ENCODE results near the gene HNF4A. TPM values are rescaled to one million over a fixed set of nuclear protein-coding genes. Genes with fewer than 3 reads are reported as not detected.

The HNF4A gene
- total and polyA plus RNA-seq, 9 donors, result 0.07 to 1.5 (median 0.25) TPM

DNA sequence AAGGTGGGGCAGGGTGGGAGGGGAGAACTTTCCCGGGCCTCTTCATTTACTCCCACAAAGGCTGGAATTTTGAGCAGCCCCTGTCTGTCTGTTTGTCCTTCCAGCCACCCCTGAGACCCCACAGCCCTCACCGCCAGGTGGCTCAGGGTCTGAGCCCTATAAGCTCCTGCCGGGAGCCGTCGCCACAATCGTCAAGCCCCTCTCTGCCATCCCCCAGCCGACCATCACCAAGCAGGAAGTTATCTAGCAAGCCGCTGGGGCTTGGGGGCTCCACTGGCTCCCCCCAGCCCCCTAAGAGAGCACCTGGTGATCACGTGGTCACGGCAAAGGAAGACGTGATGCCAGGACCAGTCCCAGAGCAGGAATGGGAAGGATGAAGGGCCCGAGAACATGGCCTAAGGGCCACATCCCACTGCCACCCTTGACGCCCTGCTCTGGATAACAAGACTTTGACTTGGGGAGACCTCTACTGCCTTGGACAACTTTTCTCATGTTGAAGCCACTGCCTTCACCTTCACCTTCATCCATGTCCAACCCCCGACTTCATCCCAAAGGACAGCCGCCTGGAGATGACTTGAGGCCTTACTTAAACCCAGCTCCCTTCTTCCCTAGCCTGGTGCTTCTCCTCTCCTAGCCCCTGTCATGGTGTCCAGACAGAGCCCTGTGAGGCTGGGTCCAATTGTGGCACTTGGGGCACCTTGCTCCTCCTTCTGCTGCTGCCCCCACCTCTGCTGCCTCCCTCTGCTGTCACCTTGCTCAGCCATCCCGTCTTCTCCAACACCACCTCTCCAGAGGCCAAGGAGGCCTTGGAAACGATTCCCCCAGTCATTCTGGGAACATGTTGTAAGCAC lies 74.1 kb downstream of the HNF4A start:
- H3K27me3 ChIP-seq, result no peaks in the 10 kb centered on the region
- DNase-seq, result no peak
- H3K9me3 ChIP-seq, result no peaks in the 10 kb centered on the region
- no peaks in the 10 kb centered on the region for H3K36me3 ChIP-seq
- H3K4me3 ChIP-seq, result no peak overlapping the region
- no peak for TF ChIP-seq EP300 (IDR thresholded peaks at IDR 0.05)
- no peak for TF ChIP-seq POLR2A (IDR thresholded peaks at IDR 0.05)
- TF ChIP-seq, protein P1, sequence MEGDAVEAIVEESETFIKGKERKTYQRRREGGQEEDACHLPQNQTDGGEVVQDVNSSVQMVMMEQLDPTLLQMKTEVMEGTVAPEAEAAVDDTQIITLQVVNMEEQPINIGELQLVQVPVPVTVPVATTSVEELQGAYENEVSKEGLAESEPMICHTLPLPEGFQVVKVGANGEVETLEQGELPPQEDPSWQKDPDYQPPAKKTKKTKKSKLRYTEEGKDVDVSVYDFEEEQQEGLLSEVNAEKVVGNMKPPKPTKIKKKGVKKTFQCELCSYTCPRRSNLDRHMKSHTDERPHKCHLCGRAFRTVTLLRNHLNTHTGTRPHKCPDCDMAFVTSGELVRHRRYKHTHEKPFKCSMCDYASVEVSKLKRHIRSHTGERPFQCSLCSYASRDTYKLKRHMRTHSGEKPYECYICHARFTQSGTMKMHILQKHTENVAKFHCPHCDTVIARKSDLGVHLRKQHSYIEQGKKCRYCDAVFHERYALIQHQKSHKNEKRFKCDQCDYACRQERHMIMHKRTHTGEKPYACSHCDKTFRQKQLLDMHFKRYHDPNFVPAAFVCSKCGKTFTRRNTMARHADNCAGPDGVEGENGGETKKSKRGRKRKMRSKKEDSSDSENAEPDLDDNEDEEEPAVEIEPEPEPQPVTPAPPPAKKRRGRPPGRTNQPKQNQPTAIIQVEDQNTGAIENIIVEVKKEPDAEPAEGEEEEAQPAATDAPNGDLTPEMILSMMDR (IDR thresholded peaks at IDR 0.05), result no peak
- WGBS, 3 donors, result 86 to 90% (median 88%) methylated on average over 17 of the region's 17 CpGs
- intact Hi-C loops (cut with DNase I), result no loop called here
- no peak overlapping the region for H3K27ac ChIP-seq
- H3K4me1 ChIP-seq (ENCODE audit: insufficient read depth), result peaks cover 4% of the 10 kb centered on the region

DNA sequence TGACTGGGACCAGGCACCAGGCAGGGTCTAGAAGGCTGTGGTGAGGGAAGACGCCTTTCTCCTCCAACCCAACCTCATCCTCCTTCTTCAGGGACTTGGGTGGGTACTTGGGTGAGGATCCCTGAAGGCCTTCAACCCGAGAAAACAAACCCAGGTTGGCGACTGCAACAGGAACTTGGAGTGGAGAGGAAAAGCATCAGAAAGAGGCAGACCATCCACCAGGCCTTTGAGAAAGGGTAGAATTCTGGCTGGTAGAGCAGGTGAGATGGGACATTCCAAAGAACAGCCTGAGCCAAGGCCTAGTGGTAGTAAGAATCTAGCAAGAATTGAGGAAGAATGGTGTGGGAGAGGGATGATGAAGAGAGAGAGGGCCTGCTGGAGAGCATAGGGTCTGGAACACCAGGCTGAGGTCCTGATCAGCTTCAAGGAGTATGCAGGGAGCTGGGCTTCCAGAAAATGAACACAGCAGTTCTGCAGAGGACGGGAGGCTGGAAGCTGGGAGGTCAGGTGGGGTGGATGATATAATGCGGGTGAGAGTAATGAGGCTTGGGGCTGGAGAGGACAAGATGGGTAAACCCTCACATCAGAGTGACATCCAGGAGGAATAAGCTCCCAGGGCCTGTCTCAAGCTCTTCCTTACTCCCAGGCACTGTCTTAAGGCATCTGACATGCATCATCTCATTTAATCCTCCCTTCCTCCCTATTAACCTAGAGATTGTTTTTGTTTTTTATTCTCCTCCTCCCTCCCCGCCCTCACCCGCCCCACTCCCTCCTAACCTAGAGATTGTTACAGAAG lies 75.0 kb downstream of the HNF4A start:
- no peaks in the 10 kb centered on the region for H3K9me3 ChIP-seq
- H3K27me3 ChIP-seq, result no peaks in the 10 kb centered on the region
- no peak overlapping the region for H3K4me3 ChIP-seq
- no peaks in the 10 kb centered on the region for H3K36me3 ChIP-seq
- DNase-seq, result no peak
- H3K27ac ChIP-seq, result no peak overlapping the region
- WGBS, 3 donors, result 61 to 72% (median 72%) methylated on average over 7 of the region's 7 CpGs
- intact Hi-C loops (cut with DNase I), result no loop called here
- TF ChIP-seq EP300 (IDR thresholded peaks at IDR 0.05) (no peak), POLR2A (IDR thresholded peaks at IDR 0.05) (no peak)
- TF ChIP-seq, protein P1 (IDR thresholded peaks at IDR 0.05), result no peak
- peaks cover 4% of the 10 kb centered on the region for H3K4me1 ChIP-seq (ENCODE audit: insufficient read depth)

GRCh38 chr20:44431118-44431501 lies 75.6 kb downstream of the HNF4A start:
- H3K27me3 ChIP-seq, result no peaks in the 10 kb centered on the region
- peak in 1 of 5 donors; percentile 59 for DNase-seq
- WGBS, 3 donors, result 8 to 15% (median 14%) methylated on average over 4 of the region's 4 CpGs
- no peak overlapping the region for H3K27ac ChIP-seq
- H3K4me1 ChIP-seq (ENCODE audit: insufficient read depth), result peaks cover 4% of the 10 kb centered on the region
- no peak overlapping the region for H3K4me3 ChIP-seq
- TF ChIP-seq, protein P1 (IDR thresholded peaks at IDR 0.05), result no peak
- TF ChIP-seq EP300 (IDR thresholded peaks at IDR 0.05), result no peak
- TF ChIP-seq POLR2A (IDR thresholded peaks at IDR 0.05), result no peak
- H3K9me3 ChIP-seq, result no peaks in the 10 kb centered on the region
- intact Hi-C loops (cut with DNase I), result no loop called here
- H3K36me3 ChIP-seq, result no peaks in the 10 kb centered on the region

DNA sequence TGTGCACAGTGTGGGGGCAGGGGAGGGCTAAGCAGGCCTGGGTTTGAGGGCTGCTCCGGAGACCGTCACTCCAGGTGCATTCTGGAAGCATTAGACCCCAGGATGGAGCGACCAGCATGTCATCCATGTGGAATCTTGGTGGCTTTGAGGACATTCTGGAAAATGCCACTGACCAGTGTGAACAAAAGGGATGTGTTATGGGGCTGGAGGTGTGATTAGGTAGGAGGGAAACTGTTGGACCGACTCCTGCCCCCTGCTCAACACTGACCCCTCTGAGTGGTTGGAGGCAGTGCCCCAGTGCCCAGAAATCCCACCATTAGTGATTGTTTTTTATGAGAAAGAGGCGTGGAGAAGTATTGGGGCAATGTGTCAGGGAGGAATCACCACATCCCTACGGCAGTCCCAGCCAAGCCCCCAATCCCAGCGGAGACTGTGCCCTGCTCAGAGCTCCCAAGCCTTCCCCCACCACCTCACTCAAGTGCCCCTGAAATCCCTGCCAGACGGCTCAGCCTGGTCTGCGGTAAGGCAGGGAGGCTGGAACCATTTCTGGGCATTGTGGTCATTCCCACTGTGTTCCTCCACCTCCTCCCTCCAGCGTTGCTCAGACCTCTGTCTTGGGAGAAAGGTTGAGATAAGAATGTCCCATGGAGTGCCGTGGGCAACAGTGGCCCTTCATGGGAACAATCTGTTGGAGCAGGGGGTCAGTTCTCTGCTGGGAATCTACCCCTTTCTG lies 76.2 kb downstream of the HNF4A start:
- intact Hi-C loops (cut with DNase I), result no loop called here
- H3K36me3 ChIP-seq, result no peaks in the 10 kb centered on the region
- peak in 1 of 5 donors; percentile 49 for DNase-seq

More for the DNA sequence above, 76.2 kb downstream of the HNF4A start:
- TF ChIP-seq EP300 (IDR thresholded peaks at IDR 0.05), result no peak
- H3K9me3 ChIP-seq, result no peaks in the 10 kb centered on the region
- H3K27ac ChIP-seq, result no peak overlapping the region
- H3K4me1 ChIP-seq (ENCODE audit: insufficient read depth), result peaks cover 4% of the 10 kb centered on the region
- no peak overlapping the region for H3K4me3 ChIP-seq
- H3K27me3 ChIP-seq, result no peaks in the 10 kb centered on the region
- 41 to 43% (median 43%) methylated on average over 11 of the region's 11 CpGs for WGBS, 3 donors

Data from ovary (tissue), 9 donors.